HEK293 (cell line): ENCODE measurements around the gene TBL1XR1.

Source experiments
- CTCF ChIA-PET: fragments of 350-600 bp; formaldehyde crosslinking; extraction: SDS; loops from one replicate; lab custom pipeline; 2021; ENCODE audit warnings: antibody characterized with exemption; lab: Yijun Ruan, JAX
- POLR2A ChIA-PET: fragments of 300-600 bp; formaldehyde crosslinking; extraction: SDS; loops from one replicate; lab custom pipeline; 2020; ENCODE audit warnings: antibody characterized with exemption, inconsistent platforms; lab: Yijun Ruan, JAX
- H3K27ac ChIP-seq: fragments of 200-500 bp; sonication (Bioruptor generic); 2 replicates; pipeline ENCODE4 v1.5.1; 2014; ENCODE audit warnings: low read depth, low read length, control low read depth, inconsistent platforms; ENCODE audit errors: extremely low read depth
- H3K36me3 ChIP-seq, 2 experiments: fragments of 200-500 bp in 1 of 2; sonication (Bioruptor generic) in 1 of 2; 1 replicate in 1 of 2; 2 replicates in 1 of 2; pipeline ENCODE4 v1.5.1; 2014 to 2017; ENCODE audit warnings: inconsistent platforms in 2 of 2, low read length in 2 of 2; ENCODE audit not compliant: control insufficient read depth in 2 of 2, insufficient read depth in 1 of 2
- H3K4me1 ChIP-seq: fragments of 200-500 bp; sonication (Bioruptor generic); 2 replicates; pipeline ENCODE4 v1.5.1; 2014; ENCODE audit warnings: mild to moderate bottlenecking, low read length, inconsistent platforms; ENCODE audit not compliant: control insufficient read depth, insufficient read depth
- H3K4me3 ChIP-seq: 2 replicates; pipeline ENCODE4 v1.5.1; 2011; ENCODE audit warnings: low read depth, mild to moderate bottlenecking, control low read depth, low read length, moderate library complexity
- H3K9me3 ChIP-seq: fragments of 200-500 bp; sonication (Bioruptor generic); 2 replicates; pipeline ENCODE4 v1.5.1; 2014; ENCODE audit warnings: low read depth, low read length, inconsistent platforms; ENCODE audit not compliant: control insufficient read depth, insufficient read depth
- HIC1 ChIP-seq: fragments of 450-650 bp; formaldehyde crosslinking; IDR thresholded peaks from 2 replicates; pipeline ENCODE4 v1.5.1; 2016; ENCODE audit warnings: missing biosample characterization, missing genetic modification characterization
- PRDM10 ChIP-seq: fragments of 450-650 bp; formaldehyde crosslinking; IDR thresholded peaks from 2 replicates; pipeline ENCODE4 v1.5.1; 2016; ENCODE audit warnings: missing biosample characterization, missing genetic modification characterization
- REST ChIP-seq: fragments of 450-650 bp; formaldehyde crosslinking; IDR thresholded peaks from 2 replicates; pipeline ENCODE4 v1.5.1; 2016; ENCODE audit warnings: missing biosample characterization, missing genetic modification characterization
- SALL2 ChIP-seq: fragments of 450-650 bp; formaldehyde crosslinking; IDR thresholded peaks from 2 replicates; pipeline ENCODE4 v1.5.0; 2017; ENCODE audit warnings: missing biosample characterization, mild to moderate bottlenecking, missing genetic modification characterization, borderline replicate concordance
- SCRT1 ChIP-seq: fragments of 450-650 bp; formaldehyde crosslinking; IDR thresholded peaks from 2 replicates; pipeline ENCODE4 v1.5.1; 2016; ENCODE audit warnings: missing biosample characterization, missing genetic modification characterization, borderline replicate concordance
- SCRT2 ChIP-seq: fragments of 450-650 bp; formaldehyde crosslinking; IDR thresholded peaks from 2 replicates; pipeline ENCODE4 v1.5.1; 2016; ENCODE audit warnings: missing biosample characterization, missing genetic modification characterization
- TCF7L2 ChIP-seq: IDR thresholded peaks from 2 replicates; pipeline ENCODE4 v1.6.1; 2011; ENCODE audit warnings: low read depth, mild to moderate bottlenecking, inconsistent platforms, low read length, moderate library complexity, borderline replicate concordance
- TRIM28 ChIP-seq: IDR thresholded peaks from 2 replicates; pipeline ENCODE4 v1.6.1; 2011; ENCODE audit warnings: low read length, control low read depth, borderline replicate concordance
- ZBTB10 ChIP-seq: fragments of 450-650 bp; formaldehyde crosslinking; IDR thresholded peaks from 2 replicates; pipeline ENCODE4 v1.5.1; 2016; ENCODE audit warnings: missing biosample characterization, missing genetic modification characterization
- ZBTB6 ChIP-seq: fragments of 450-650 bp; formaldehyde crosslinking; IDR thresholded peaks from 2 replicates; pipeline ENCODE4 v1.5.1; 2017; ENCODE audit warnings: missing biosample characterization, missing genetic modification characterization
- ZBTB7A ChIP-seq: fragments of 450-650 bp; formaldehyde crosslinking; IDR thresholded peaks from 2 replicates; pipeline ENCODE4 v1.5.1; 2016; ENCODE audit warnings: low read depth, missing biosample characterization, missing genetic modification characterization
- ZNF174 ChIP-seq: fragments of 450-650 bp; formaldehyde crosslinking; IDR thresholded peaks from 2 replicates; pipeline ENCODE4 v1.5.0; 2017; ENCODE audit warnings: missing biosample characterization, mild to moderate bottlenecking, missing genetic modification characterization
- ZNF221 ChIP-seq: fragments of 450-650 bp; formaldehyde crosslinking; IDR thresholded peaks from 2 replicates; pipeline ENCODE4 v1.5.1; 2017; ENCODE audit warnings: missing biosample characterization, missing genetic modification characterization, borderline replicate concordance
- ZNF23 ChIP-seq: fragments of 450-650 bp; formaldehyde crosslinking; IDR thresholded peaks from 2 replicates; pipeline ENCODE4 v1.5.1; 2016; ENCODE audit warnings: missing biosample characterization, missing genetic modification characterization, borderline replicate concordance
- ZNF416 ChIP-seq: fragments of 450-650 bp; formaldehyde crosslinking; IDR thresholded peaks from 2 replicates; pipeline ENCODE4 v1.5.1; 2016; ENCODE audit warnings: missing biosample characterization, missing genetic modification characterization
- ZNF510 ChIP-seq: fragments of 450-650 bp; formaldehyde crosslinking; IDR thresholded peaks from 2 replicates; pipeline ENCODE4 v1.5.1; 2018; ENCODE audit warnings: mild to moderate bottlenecking, missing genetic modification characterization, missing biosample characterization; ENCODE audit not compliant: insufficient replicate concordance
- ZNF514 ChIP-seq: fragments of 450-650 bp; formaldehyde crosslinking; IDR thresholded peaks from 2 replicates; pipeline ENCODE4 v1.5.1; 2016; ENCODE audit warnings: missing biosample characterization, missing genetic modification characterization
- ZNF623 ChIP-seq: fragments of 450-650 bp; formaldehyde crosslinking; IDR thresholded peaks from 2 replicates; pipeline ENCODE4 v1.5.1; 2016; ENCODE audit warnings: missing biosample characterization, missing genetic modification characterization
- ZNF670 ChIP-seq: fragments of 450-650 bp; formaldehyde crosslinking; IDR thresholded peaks from 2 replicates; pipeline ENCODE4 v1.5.1; 2016; ENCODE audit warnings: missing biosample characterization, missing genetic modification characterization, low read depth
- ZNF707 ChIP-seq: fragments of 450-650 bp; formaldehyde crosslinking; IDR thresholded peaks from 2 replicates; pipeline ENCODE4 v1.5.1; 2016; ENCODE audit warnings: missing biosample characterization, missing genetic modification characterization
- ZNF792 ChIP-seq: fragments of 450-650 bp; formaldehyde crosslinking; IDR thresholded peaks from 2 replicates; pipeline ENCODE4 v1.5.1; 2016; ENCODE audit warnings: missing biosample characterization, missing genetic modification characterization

Gene TBL1XR1

GRCh38 chr3:177058648-177059047 lies 138.6 kb downstream of the TBL1XR1 start (continued):
- TF ChIP-seq HIC1 (tag by site-specific recombination) (no peak), REST (no peak), TCF7L2 (no peak), TRIM28 (no peak), ZNF416 (tag by site-specific recombination) (no peak), ZNF174 (tag by site-specific recombination) (no peak)
- TF ChIP-seq, all 188 proteins: peak for 0

- Histone ChIP-seq H3K9me3 (no peaks in the 10 kb centered on the region), H3K4me3 (no peak overlapping the region), H3K36me3 (peaks cover 0 to 8% of the 10 kb centered on the region in 2 experiments; a peak in 2 of 3 replicates), H3K4me1 (no peaks in the 10 kb centered on the region), H3K27ac (no peak overlapping the region)
- ChIA-PET POLR2A (no interaction called here), CTCF (interaction anchor here (0.6 kb wide), 1 partner anchor 135 kb away, joined by 5 read pairs; no protein-coding TSS in a partner anchor)
- TF ChIP-seq ZNF510 (tag by site-specific recombination) (no peak), ZBTB6 (tag by site-specific recombination) (no peak), ZNF23 (tag by site-specific recombination) (no peak), ZNF707 (tag by site-specific recombination) (no peak), SCRT1 (tag by site-specific recombination) (no peak), ZNF792 (tag by site-specific recombination) (no peak), ZBTB7A (tag by site-specific recombination) (no peak), ZNF221 (no peak), PRDM10 (tag by site-specific recombination) (no peak), SALL2 (tag by site-specific recombination) (no peak), SCRT2 (no peak), ZNF623 (tag by site-specific recombination) (no peak), ZNF174 (tag by site-specific recombination) (no peak), ZNF670 (tag by site-specific recombination) (no peak), ZBTB10 (no peak), ZNF514 (tag by site-specific recombination) (no peak)
These were observed 139.5 kb downstream of the TBL1XR1 start for GRCh38 chr3:177057768-177058167.
